HG03175 (cell line): ENCODE measurements around the gene SPOP.

ENCODE experiments used
- ATAC-seq: cut with Tn5 transposase; IDR thresholded peaks from one replicate; pipeline ENCODE4 v1.9.1; 2021; ENCODE audit warnings: mild to moderate bottlenecking, moderate library complexity; ENCODE audit not compliant: unreplicated experiment

The SPOP gene

DNA sequence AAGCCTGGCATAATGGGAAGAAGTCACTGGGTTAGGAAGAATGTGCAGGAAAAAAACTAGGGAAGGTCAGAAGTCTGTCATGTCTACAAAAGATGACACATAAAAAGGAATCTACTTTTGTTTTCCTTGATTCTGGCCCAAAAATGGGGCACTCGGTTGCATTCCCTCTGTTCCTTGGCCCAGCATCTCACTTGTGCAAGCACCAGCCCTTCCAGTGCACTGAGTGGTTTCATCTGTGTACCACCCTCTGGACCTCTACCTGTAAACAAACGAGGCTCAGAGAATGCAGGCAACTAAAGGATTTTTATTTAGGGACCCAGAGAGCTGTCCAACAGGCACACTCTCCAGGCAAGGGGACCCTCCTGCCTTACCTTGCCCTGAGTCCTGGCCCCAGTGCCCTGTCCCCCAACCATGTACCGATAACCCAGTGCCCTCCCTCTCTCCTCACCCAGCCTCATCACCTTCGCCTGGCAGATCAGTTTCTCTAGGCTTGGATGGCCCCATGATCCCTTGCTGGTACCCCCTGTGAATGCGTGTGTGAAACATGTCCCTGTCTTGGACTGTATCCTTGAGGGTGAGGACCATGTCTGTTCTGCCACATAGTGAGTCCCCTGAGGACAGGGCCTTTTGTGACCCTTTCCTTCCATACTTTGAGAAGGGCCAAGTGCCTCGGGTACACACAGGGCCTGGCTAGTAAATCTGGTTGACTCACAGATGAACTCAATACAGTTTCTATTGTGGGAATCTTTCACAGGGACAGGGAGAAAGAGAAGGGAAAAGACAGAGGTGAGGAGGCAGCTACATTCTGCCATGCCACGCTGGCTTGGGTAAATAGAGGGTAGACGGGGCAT lies 88.9 kb downstream of the SPOP start:
- ATAC-seq = no peak

DNA sequence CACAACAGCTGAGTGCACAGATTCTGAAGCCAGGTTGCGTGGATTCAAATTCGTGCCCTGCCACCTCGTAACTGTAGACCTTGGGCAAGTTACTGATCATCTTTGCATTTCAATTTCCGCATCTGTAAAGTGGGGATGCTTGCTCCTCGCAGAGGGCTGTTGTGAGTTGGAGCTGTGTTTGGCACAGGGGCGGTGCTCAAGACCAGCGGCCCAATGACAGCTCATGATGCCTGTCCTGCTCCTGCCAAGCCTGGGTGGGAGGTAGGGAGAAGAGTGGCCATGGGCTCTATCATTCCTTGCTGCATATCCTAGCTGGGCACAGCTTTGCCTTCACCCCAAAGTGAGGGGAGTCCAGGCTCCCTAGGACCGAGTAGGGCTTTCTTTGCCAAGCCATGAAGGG lies 89.6 kb downstream of the SPOP start:
- ATAC-seq = no peak

- ATAC-seq = no peak
Observed at GRCh38 chr17:49587366-49588073, 90.4 kb downstream of the SPOP start.

DNA sequence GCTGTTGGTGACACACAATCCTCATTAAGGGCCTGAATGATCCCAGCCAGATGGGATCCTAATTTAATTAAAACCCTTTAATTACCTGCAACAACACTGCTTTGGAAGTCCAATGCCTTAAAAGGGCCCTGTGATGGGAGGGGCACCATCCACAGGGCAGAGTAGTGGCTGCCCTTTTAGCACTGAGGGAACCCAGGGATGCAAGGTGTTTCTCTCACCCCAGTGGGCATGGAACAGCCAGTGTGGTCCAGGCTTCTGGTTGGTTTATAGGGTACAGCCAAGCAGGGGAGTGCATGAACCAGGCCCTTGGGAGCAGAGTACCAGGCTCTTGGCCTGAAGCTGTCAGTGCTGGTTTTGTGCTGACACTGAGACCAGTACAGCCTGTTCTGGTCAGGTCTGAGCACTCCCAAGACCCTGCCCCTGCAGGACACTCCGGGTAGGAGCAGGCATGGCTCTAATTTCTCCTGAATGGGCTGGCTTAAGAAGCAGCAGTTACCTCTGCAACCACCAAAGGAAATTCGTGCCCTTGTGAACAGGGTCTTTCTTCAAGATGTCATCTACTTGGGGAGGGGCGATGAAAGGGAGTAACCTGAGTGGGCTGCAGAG lies 92.4 kb downstream of the SPOP start:
- ATAC-seq = no peak

DNA sequence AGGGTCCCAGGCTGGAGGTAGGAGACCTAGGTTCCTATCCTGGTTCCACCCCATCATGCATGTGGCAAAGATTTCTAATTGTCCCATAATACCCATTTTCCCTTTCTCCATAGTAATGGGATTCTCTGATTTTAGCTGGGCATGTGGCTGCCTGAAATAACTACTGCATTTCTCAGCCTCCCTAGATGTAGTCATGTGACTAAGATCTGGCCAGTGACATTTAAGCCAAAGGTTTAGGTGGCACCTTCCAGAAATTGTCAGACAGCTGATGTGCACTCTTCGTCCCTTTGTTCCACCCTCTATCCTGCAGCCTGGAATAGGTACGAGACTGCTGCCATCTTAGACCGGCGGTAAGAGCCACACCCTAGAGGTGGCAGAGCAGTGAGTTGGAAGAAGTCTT lies 94.0 kb downstream of the SPOP start:
- no peak for ATAC-seq

DNA sequence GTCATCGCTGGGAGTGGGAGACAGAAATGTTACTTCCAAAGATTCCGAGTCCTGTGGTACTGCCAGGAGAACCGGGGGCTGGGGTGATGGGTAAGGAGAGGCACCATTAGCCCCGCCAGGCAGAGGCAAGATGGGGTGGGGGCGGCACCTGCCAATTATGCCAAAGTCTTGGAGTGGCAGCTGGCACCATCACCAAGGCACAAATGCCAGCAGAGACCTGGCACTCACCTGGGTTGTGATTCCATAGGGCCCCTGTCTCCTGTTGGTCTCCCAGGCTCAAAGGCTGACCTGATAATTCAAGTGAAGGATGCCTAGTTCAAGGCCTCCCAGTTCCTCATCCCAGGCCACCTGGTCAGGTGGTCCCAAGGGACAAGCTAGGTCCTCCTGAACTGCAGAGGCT lies 94.7 kb downstream of the SPOP start:
- no peak for ATAC-seq

GRCh38 chr17:49582789-49583188 lies 95.1 kb downstream of the SPOP start:
- no peak for ATAC-seq

GRCh38 chr17:49582055-49582722 lies 95.7 kb downstream of the SPOP start:
- no peak for ATAC-seq

DNA sequence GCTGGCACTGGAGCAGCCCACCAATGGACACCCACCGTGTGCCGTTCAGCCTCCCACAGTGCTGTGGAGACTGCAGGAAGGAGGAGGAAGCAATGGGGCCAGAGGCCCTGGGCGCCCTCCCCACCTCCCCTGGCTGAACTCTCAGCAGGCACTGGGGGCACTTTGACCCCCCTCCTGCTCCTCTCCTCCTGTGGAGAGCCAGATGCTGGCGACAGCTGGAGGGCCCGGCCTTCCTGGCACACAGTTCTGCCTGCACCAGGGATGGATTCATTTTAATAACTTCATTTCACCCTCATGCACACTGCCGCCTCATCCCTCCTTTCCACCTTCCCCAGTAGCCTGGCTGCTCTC lies 96.3 kb downstream of the SPOP start:
- ATAC-seq = no peak

- ATAC-seq = no peak
Observed at GRCh38 chr17:49580981-49581647, 96.8 kb downstream of the SPOP start.

GRCh38 chr17:49580055-49580721 lies 97.7 kb downstream of the SPOP start:
- no peak for ATAC-seq

DNA sequence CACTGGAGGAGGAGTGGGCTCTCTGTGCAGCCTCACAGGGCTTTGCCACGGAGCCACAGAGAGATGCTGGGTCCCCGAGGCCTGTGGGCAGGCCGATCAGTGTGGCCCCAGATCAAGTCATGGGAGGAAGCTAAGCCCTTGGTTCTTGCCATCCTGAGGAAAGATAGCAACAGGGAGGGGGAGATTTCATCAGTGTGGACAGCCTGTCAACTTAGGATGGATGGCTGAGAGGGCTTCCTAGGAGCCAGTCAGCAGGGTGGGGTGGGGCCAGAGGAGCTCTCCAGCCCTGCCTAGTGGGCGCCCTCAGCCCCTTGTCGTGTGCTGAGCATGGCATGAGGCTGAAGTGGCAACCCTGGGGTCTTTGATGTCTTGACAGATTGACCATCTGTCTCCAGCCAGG lies 98.4 kb downstream of the SPOP start:
- ATAC-seq = no peak

DNA sequence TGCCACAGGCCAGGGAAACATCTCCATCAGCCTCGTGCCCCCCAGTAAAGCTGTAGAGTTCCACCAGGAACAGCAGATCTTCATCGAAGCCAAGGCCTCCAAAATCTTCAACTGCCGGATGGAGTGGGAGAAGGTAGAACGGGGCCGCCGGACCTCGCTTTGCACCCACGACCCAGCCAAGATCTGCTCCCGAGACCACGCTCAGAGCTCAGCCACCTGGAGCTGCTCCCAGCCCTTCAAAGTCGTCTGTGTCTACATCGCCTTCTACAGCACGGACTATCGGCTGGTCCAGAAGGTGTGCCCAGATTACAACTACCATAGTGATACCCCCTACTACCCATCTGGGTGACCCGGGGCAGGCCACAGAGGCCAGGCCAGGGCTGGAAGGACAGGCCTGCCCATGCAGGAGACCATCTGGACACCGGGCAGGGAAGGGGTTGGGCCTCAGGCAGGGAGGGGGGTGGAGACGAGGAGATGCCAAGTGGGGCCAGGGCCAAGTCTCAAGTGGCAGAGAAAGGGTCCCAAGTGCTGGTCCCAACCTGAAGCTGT lies 98.9 kb downstream of the SPOP start:
- ATAC-seq = no peak

DNA sequence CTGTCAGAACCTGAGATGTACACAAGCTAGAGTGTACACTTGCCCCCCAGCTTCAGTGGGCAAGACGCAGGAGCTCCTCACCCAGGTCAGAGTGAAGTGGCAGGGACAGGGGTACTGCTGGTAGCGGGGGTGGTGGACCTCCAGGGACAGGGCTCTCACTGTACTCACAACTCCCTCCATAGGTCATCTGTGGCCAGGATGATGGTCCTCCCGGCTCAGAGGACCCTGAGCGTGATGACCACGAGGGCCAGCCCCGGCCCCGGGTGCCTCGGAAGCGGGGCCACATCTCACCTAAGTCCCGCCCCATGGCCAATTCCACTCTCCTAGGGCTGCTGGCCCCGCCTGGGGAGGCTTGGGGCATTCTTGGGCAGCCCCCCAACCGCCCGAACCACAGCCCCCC lies 99.5 kb downstream of the SPOP start:
- ATAC-seq = no peak

- ATAC-seq = no peak
Observed at GRCh38 chr17:49577963-49578362, 99.9 kb downstream of the SPOP start.

GRCh38 chr17:49577650-49577934 lies 100.3 kb downstream of the SPOP start:
- ATAC-seq = no peak

DNA sequence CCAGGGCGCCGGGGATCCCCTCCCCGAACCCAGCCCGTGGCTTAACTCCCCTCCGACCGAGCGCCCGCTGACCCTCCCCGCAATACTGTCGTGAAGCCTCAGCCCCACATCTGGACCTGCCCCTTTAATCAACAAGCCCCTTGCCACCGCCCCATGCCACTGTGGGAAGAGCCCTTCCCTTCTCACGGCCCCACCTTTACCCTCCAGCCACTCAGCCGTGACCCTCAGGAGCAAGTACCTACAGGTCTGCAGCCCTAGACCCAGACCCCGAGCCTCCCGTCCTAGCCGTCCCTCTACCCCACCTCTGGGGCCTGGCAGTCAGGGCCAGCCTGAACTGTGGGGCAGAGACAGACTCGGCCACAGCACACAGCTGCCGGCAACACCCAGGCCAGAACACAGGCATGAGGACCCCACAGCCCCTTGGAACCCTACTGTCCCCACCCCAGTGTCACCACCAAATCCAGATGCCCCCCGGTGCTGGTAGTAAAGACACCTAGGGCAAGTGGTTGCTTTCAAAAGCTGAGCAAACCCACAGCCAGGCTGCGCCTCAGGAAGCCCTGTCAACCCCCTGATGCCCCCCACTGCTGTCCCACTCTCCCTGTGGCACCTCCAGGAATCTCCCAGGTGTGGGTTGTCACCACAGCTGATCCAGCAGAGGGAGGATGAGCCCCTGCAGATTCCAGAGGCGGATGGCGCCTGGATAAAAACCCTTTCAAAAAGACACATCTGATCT lies 100.8 kb downstream of the SPOP start:
- ATAC-seq = no peak

GRCh38 chr17:49576088-49576916 lies 101.6 kb downstream of the SPOP start:
- ATAC-seq = no peak

DNA sequence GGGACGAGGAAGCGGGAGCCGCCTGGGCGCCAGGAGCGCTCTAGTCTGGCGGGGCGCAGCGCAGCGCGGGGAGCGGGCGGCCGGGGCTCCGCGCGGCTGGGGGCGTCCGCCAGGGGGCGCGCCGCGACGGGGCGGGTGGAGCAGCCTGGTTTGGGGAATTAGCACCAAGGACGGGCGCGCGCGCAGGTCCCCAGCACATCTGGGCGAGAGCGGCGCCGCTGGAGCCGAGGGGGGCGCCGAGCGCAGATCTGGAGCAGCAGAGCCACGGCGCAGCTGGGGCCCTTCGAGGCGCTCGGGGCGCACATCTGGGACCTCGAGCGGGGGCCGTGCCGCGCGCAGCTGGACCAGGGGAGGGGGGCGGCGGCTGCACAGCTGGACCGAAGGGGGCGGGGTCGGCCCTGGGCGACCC lies 102.2 kb downstream of the SPOP start, which contains the start of gene NXPH3:
TSS of gene NXPH3 (plus strand) at position 193 of the 409 bp plus-strand sequence. CDS start 349 bp downstream, outside the sequence.
- ATAC-seq = no peak
